HG03354 (cell line): Measurements from ENCODE around the gene SRPRA.
"Not testable (repeated sequence)": the region's sequence is repeated elsewhere in the genome, so short reads cannot be mapped to it uniquely, and the experiment has no call there.

Experiments
- ATAC-seq: cut with Tn5 transposase; IDR thresholded peaks from one replicate; pipeline ENCODE4 v1.9.1; 2021; ENCODE audit warnings: mild to moderate bottlenecking; ENCODE audit not compliant: unreplicated experiment, poor library complexity, severe bottlenecking

Gene SRPRA

DNA sequence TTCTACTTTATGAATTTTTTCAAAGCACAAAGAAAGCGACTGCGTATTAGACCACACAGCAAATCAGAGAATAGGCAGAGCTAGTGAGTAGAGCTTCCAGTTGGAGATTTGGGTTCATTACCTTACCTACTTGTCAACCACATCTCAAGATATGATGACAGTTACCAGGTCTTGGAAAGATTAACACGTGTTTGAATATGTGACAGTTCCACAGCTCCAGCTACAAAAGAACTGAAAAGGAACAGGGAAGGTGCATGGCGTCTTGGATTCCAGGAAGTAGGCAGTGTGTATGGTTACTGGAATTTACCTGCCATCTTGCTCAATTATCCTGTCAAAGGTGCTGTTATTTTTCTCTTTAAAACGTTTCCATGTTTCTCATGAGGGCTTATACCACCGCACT, 19.5 kb upstream of the SRPRA start:
- ATAC-seq, result no peak

DNA sequence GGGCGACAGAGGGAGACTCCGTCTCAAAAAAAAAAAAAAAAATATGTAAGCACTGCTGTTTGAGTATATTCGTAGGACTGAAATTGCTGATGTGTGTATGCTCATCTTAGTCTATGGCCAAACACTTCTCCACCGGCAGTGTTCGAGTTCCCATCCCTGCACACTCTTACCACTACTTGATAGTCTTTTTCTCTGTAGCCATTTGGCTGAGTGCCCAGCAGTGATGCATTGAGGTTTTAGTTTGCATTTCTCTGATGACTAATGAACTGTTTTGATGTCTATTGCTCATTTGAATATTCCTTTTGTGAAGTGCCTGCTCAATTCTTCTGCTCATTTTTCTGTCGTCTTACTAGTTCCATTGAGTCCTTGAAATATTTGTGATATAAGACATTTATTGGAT, 16.1 kb upstream of the SRPRA start:
- peak; percentile 36 for ATAC-seq

DNA sequence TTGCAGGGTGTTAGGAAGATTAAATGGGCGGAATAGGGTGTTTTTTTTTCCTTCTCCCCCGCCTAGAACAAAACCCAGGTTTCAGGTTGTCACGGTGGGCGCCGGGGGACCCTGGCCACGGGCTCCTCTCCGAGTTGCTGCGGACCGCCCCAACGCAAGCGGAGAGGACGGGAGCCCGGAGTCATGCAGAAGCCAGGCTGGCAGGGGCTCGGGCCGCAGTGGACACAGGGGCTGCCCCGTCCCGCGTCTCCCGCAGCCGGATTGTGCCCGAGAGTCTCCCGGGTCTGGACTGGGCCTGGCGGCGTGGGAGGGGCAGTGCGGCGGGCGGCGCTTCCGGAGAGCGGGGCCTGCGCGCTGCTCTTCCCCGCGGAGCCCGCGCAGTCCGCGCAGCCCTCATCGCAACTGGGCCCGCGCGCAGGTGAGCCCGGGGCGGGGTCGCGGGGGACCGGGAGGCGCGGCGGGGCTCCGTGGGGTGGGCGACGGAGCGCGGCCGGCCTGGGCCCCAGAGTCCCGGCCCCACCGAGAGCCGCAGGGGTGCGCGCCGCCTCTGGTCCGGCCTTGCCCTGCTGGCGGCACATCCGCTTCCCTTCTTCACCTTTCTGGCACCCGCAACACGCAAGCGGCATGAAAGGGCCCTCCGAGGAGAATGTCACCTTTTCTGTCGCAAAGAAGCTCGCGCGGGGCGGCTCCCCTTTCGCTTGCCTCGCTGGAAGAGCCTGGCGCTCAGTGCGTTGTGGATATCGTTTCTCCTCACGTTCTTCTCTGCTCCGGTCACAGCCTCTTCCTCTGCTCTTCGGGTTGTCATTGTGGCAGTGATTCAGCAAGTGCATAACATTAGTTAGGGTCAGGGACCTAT, 14.3 kb upstream of the SRPRA start, which contains the start of gene TIRAP:
TSS of gene TIRAP (plus strand) at position 358 of the 856 bp plus-strand sequence. CDS start 7,802 bp downstream, outside the sequence.
- ATAC-seq, result peak; percentile 73

DNA sequence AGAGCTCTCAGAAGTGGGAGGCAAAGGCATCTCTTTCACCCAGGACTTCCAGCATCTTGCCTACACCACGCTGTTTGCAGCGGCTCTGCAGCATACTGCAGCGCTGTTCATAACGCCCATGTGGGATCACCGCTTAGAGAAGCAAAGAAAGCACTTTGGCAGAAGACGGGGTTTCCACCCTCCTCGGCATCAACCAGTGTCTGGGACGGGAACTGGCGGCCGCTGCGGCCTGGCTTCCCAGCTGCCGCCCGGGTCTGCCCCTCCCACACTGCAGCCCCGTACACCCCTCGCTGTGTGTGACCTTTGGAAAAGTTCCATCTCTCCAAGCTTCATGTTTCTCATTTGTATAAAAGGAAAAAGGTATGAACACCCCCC, 13.7 kb upstream of the SRPRA start:
- ATAC-seq, result peak; percentile 33

DNA sequence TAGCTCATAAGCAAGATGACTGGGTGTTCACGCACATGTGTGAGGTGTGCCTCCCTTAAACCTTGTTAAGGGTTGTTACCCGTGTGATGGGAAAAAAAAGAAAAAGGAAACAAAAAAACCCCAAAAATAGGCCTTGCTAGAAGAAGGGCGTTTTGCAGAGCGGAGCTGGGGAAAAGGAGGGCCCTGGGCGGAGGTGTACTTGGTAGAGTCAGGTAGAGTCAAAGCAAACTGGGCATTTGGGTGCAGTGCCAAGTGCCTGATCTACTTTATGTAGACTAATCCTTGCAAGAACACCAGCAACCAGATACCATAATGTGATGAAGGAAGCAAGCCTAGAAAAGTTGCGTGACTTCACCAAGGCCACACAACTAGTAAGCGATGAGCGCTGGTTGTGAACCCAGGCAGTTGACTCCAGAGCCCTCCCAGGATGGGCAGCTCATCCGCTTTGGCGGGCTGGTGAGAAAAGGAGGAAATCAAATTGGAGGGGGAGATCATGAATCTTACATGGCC, 13.0 kb upstream of the SRPRA start:
- no peak for ATAC-seq

DNA sequence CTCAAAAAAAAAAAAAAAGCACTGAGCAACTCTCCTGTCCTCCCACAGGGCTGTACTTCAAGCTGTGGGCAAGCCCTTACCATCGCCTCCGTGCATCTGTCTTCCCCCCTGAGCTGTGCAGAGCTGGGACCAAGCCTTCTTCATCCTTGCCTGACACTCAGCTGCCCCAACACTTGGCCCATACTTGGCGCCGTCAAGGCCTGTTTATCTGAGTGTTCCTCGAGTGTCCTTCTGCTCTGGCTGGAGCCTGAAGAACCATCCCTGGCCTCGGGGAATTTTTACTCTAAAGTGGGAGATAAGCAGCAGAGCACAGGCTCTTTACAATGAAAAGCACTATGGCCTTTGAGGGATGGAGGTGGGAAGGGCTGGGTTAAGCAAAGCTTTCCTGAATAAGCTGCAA, 12.6 kb upstream of the SRPRA start:
- ATAC-seq, result no peak

DNA sequence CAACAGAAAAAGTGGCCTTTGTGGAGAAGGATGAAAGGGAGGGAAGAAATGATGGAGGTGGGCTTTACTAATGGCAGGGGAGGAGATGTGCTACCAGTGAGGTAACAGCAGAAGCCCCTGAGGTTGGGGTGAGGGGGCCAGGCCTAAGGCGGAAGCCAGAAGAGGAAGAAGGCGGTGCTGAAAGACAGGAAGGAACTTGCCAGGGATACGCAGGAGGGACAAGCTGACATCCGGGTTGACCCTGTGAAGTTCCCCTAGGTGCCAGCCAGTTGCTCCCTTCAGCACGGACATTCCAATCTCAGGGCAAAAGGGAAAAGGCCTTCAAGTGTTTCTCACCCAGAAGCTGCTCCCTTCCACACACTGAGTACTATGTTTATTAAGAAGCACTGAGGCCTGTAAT, 11.9 kb upstream of the SRPRA start:
- no peak for ATAC-seq

DNA sequence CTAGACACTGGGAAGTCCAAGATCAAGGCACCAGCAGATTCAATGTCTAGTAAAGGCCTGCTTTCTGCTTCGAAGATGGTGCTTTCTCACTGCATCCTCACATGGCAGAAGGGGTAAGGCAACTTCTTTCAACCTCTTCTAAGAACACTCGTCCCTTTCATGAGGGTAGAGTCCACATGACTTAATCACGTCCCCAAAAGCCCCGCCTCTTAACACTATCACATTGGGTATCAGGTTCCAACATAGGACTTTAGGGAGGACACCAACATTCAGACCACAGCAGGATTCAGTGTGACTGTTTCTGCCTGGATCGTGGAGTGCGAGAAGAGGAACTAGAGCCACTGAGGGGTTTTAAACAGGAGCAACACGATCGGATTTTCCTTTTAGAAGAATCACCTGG, 10.5 kb upstream of the SRPRA start:
- no peak for ATAC-seq

DNA sequence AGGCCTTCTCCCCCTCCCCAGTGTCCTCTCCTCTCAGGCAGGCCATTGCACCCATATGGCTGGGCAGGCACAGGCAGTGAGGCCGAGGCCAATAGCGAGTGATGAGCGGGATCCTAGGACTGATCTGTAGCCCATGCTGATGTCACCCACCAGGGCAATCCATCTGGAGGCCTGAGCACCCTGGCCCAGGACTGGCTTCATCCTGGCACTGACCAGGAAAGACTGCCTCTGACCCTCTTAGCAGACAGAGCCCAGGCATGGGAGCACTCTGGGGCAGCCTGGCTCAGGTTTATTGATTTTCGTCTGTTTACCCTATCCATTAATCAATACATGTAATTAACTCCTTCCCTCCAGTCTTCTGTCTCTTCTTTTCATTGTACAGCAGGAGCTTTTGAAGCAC, 9.1 kb upstream of the SRPRA start:
- no peak for ATAC-seq

DNA sequence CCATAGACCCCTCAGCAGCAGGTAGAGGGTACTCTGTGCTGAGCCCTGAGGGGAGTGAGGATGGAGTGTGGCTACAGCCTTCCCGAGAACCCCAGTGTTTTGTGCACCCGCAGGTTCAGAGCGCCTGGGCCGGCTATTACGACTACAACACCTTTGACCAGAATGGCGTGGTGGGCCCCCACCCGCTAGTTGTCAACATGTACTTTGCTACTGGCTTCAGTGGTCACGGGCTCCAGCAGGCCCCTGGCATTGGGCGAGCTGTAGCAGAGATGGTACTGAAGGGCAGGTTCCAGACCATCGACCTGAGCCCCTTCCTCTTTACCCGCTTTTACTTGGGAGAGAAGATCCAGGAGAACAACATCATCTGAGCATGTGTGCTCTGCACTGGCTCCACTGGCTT, 8.6 kb upstream of the SRPRA start:
- no peak for ATAC-seq

DNA sequence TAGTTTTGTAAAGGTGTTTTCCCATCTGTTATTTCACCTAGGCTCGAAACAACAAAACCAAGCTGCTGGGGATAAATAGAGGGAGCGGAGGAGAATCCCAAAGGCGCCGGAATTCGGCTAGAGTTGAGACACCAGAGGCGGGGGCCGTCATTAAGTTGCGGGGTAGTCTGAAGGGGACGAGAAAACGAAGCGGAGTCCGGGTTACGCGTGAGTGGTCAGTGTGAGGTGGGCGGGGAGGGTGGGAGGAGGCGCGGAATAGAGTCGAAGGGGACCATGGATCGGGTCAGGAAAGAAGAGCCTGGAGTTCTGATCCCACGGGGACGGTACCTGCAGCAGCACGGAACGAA, 361 bp downstream of the SRPRA start:
- ATAC-seq, result peak; percentile 2

DNA sequence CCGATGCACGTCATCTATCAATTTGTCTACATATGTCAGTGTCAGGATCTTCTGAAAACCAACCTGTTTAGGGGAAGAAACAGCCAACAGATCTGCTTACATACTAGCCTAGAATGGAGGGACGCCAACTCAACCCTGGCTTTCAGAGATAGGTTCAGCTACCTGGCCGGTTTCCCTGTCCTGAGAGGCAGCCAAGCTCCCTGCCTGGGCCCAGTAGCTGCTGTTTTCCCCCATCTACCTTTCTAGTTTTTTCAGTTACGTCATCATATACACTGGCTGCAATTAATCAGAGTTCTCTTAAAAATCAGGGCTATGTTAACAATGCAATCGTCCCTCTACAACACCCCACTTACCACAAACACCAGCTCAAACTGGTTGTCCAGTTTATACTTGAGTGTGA, 1.0 kb downstream of the SRPRA start:
- ATAC-seq, result no peak

DNA sequence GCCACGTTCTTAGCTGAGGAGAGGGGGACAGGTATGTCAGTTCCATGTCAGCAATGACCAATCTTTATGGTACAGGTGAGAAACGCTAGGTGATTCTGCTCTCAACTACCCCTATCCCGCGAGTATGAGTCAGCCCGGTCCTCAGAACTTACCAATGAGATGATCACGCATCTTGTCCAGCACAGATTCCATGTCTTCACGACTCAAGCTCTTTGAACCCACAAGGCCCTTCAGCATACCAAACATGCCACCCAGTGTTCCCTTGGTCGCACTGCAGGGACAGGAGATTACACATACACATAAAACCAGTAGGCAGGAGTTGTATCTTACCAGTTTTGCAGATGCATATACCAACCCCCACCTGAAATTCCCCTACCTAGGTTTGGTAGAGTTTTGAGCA, 2.9 kb downstream of the SRPRA start:
- no peak for ATAC-seq

DNA sequence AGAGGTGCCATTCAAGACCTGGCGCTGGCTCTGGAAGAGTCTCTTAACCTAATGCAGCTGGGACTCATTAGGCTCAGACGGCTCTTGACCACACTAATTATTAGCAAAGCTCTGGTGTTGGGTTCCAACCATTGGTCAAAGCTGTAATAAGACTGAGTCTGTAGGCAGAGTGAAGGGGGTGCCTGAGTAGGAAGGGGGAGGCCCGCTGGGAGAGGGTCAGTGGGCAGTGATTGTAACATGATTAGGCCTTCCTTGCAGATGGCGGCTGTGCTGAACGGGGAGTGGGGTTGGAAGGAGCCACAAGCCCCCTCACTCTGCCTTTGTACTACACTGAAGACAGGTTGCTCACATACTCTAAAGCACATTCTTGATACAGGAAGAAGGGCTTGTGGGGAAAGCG, 5.2 kb downstream of the SRPRA start:
- ATAC-seq, result no peak

DNA sequence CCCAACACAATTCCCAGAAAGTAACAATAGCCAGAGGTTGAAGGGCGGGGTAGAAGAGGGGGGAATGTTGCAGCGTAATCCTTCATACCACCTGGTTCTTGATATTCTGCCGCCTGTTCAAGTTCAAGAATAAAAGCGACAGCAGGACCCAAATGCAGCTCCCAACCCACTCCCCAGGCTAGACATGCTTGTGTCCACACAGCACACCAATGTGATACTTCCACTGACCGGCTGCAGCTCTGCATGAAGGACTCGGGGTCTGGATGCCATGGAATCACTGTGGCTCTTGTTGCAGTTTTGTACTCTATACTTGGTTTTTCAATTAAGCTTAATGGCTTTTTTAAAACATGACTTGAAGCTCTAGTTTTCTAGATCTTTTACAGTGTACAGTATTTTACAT, 6.5 kb downstream of the SRPRA start:
- no peak for ATAC-seq

DNA sequence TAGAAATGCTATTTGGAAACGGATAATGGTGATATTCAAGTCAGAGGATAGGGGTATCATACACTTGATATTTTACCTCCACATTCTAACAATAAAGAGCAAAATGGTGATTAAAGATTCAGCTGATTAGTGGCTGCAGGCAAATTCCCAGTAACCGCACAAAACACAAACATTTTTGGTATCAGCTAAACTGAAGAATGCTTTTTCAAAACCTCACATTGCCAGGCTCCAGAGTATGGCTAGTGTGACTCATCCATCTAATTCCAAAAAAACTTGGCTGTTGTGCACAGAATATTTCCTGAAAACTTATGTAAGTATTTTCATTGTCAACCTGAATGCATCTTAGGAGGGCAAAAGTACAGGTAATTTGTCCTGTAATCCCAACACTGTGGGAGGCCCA, 10.9 kb downstream of the SRPRA start:
- no peak for ATAC-seq

DNA sequence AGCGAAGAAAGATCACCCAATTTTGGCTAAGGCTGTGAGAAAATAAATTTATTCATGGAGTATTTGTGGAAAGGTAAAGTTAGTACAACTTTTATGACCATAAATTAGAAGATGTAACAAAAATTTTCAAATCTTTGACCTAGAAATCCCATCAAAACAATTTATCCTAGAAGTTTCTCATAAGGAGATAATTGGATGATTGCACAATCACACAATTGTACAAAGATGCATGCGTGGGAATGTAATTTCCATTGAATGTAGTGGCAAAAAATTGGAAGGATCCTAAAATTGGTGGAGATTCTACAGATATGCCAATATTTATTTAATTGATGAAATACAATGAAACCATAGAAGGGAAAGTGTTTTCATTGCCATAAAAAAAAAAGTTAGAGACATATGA, 11.6 kb downstream of the SRPRA start:
- ATAC-seq, result no peak

DNA sequence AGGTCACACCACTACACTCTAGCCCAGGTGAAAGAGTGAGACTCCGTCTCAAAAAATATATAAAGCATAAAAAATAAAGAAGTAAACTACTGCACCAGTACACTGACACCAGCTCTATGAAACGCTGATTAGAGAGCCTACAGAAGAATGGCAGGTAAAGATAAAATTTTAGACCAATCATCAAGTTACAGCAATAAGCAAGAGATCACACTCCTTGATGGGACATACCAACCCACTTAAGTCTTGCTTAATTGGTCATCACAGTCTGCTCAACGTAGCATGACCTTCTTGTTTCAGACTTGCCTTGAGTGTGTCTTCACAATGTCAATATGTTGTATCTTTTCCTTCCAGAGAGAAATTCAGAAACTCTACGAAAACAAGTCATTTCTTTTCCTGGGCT, 12.5 kb downstream of the SRPRA start:
- no peak for ATAC-seq

DNA sequence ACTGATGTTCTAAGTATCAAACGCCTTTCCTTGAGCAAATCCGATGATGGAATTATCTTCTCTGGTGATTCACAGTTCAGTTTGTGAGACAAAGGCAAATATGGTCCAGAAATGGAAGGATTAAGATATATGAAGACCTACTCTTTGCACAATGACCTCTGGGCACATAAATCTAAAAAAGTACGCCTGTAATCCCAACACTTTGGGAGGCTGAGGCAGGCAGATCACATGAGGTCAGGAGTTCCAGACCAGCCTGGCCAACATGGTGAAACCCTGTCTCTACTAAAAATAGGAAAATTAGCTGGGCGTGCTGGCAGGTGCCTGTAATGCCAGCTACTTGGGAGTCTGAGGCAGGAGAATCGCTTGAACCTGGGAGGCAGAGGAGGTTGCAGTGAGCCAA, 13.2 kb downstream of the SRPRA start:
- ATAC-seq, result not testable (repeated sequence)

DNA sequence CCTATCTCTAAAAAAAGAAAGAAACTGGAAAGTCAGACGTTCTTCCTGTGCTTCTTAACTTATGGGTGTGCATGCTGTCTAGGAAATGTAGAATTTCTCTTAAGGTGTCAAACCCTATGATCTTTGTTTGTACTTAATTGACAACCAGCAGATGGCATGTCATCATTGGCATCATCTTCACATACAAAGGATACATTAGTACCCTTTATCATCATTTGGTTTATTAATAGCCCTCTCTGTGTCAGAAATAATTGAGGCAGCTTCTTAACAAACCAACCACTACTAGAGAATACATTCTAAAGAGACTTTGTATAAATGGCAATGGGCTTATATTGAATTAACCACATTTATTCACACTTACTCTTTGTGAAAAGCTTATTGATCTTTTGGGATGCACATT, 13.9 kb downstream of the SRPRA start:
- ATAC-seq, result no peak

DNA sequence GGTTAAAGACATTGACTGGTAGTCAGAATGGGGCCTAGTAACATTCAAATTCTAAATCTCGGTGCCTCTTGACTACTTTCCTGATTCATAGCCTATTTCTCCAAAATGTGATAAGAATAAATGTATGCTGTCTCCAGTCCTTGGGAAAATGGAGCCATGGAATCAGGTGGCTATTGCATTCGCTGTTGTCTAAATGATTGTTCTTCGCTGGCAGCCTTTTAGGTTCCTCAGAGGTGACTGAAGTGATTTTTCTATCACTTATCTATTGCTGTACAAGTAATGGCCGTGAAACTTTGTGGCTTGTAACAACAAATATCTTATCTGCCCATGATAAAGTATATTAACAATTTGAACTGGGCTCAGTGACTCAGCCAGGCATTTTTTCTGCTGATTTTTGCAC, 15.4 kb downstream of the SRPRA start:
- ATAC-seq, result no peak

DNA sequence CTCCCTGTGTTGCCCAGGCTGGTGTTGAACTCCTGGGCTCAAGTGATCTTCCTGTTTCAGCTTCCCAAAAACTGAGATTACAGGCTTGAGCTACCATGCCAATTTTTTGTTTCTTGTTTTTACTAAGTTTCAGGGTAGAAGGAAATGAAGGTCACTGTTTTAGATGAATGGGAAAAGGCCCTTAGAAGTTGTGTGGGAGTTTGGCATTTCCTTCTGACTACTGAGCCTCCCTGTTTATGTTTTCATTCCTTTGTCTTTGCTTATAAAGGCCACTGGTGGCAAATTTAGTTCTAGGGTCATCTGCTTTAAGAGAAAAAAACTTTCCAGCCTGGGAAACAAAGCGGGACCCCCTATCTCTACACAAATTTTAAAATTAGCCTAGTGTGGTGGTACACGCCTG, 22.1 kb downstream of the SRPRA start:
- no peak for ATAC-seq
